ENCODE data around the gene MRPL10.

GRCh38 chr17:47872651-47873161, 41.4 kb upstream of the MRPL10 start:
- TF ChIP-seq CTCF (IDR thresholded peaks at IDR 0.05) (no peak), POLR2A (IDR thresholded peaks at IDR 0.05) (no peak)

Measured in right lobe of liver (tissue), 4 donors.